CD8-positive, alpha-beta memory T cell (primary cell): ENCODE data around the gene AOPEP. TPM values are rescaled to one million over a fixed set of nuclear protein-coding genes. Genes with fewer than 3 reads are reported as not detected.
"Not testable (repeated sequence)": the region's sequence is repeated elsewhere in the genome, so short reads cannot be mapped to it uniquely, and the experiment has no call there.

Source experiments
- CTCF ChIA-PET: fragments of 350-600 bp; sonication (Branson Sonifier 250); formaldehyde crosslinking; loops from one replicate; lab custom pipeline; 2021; ENCODE audit warnings: antibody characterized with exemption; lab: Charles Lee
- POLR2A ChIA-PET: fragments of 350-600 bp; sonication (Branson Sonifier 250); formaldehyde crosslinking; loops from one replicate; lab custom pipeline; 2021; ENCODE audit warnings: antibody characterized with exemption; lab: Charles Lee
- DNase-seq, 5 donors: peaks; one replicate each; pipeline versions ENCODE4 v3.0.0 to v3.0.0-alpha.2; 2020 to 2022; ENCODE audit warnings: mixed read lengths in 1 of 5
- H3K27ac ChIP-seq: one replicate; pipeline ENCODE4 v1.7.0; 2013; ENCODE audit warnings: low read depth, mild to moderate bottlenecking, low read length, moderate library complexity
- H3K27me3 ChIP-seq: 2 replicates; pipeline ENCODE4 v1.7.0; 2013; ENCODE audit warnings: low read length, mild to moderate bottlenecking; ENCODE audit not compliant: insufficient read depth, poor library complexity, severe bottlenecking
- H3K36me3 ChIP-seq: 2 replicates; pipeline ENCODE4 v1.7.0; 2013; ENCODE audit warnings: mild to moderate bottlenecking, low read length, moderate library complexity; ENCODE audit not compliant: insufficient read depth
- H3K4me1 ChIP-seq: 2 replicates; pipeline ENCODE4 v1.7.0; 2013; ENCODE audit warnings: mild to moderate bottlenecking, low read length, moderate library complexity; ENCODE audit not compliant: insufficient read depth
- H3K4me3 ChIP-seq: 2 replicates; pipeline ENCODE4 v1.7.0; 2013; ENCODE audit warnings: mild to moderate bottlenecking, low read length
- H3K9me3 ChIP-seq: 2 replicates; pipeline ENCODE4 v1.7.0; 2013; ENCODE audit warnings: mild to moderate bottlenecking, low read length
- H3K27ac Mint-ChIP-seq, 8 donors: one replicate each; pipeline ENCODE4 v1.8.0; 2020 to 2021; ENCODE audit warnings: mixed read lengths in 8 of 8, mild to moderate bottlenecking in 6 of 8, inconsistent platforms in 3 of 8, moderate library complexity in 3 of 8
- H3K27me3 Mint-ChIP-seq, 2 donors: one replicate each; pipeline ENCODE4 v1.8.0; 2020 to 2021; ENCODE audit warnings: mixed read lengths in 2 of 2, mild to moderate bottlenecking in 1 of 2, moderate library complexity in 1 of 2
- H3K36me3 Mint-ChIP-seq, 3 donors: one replicate each; pipeline ENCODE4 v1.8.0; 2020 to 2021; ENCODE audit warnings: mixed read lengths in 3 of 3, inconsistent platforms in 1 of 3, mild to moderate bottlenecking in 1 of 3
- H3K4me1 Mint-ChIP-seq, 3 donors: one replicate each; pipeline ENCODE4 v1.8.0; 2020 to 2021; ENCODE audit warnings: mixed read lengths in 3 of 3, inconsistent platforms in 1 of 3, mild to moderate bottlenecking in 1 of 3
- H3K4me3 Mint-ChIP-seq, 7 donors: one replicate each; pipeline ENCODE4 v1.8.0; 2020 to 2021; ENCODE audit warnings: mixed read lengths in 7 of 7, mild to moderate bottlenecking in 6 of 7, moderate library complexity in 4 of 7, inconsistent platforms in 2 of 7
- H3K9me3 Mint-ChIP-seq, 5 donors: one replicate each; pipeline ENCODE4 v1.8.0; 2020 to 2022; ENCODE audit warnings: mixed read lengths in 5 of 5, mild to moderate bottlenecking in 3 of 5, moderate library complexity in 2 of 5, inconsistent platforms in 1 of 5
- polyA plus RNA-seq: library from polyadenylated mRNA; unstranded; fragments of 300-500 nt; fragmentation: Illumina TruSeq; gene quantifications from one replicate; pipeline ENCODE4 v1.2.3, GENCODE V29; 2021
- total RNA-seq, 2 experiments: library from RNA; stranded (reverse); gene quantifications; one replicate each; pipeline ENCODE4 v1.2.3, GENCODE V29; 2021

The AOPEP gene
- total and polyA plus RNA-seq, 3 experiments from 2014 or later = 4.2 to 7.1 (median 6.9) TPM

GRCh38 chr9:94826644-94827410 is 100.3 kb downstream of the AOPEP start:
- CTCF ChIA-PET = no interaction called here
- no peak for DNase-seq
- Mint-ChIP-seq H3K27me3 (no peaks in the 10 kb centered on the region), H3K4me3 (no peak overlapping the region), H3K36me3 (peaks cover 13 to 17% (median 15%) of the 10 kb centered on the region in 3 donors), H3K27ac (peak overlapping the region in 2 of 8 donors; percentile 20 to 77), H3K4me1 (peaks cover 0 to 3% (median 0%) of the 10 kb centered on the region in 3 donors), H3K9me3 (no peaks in the 10 kb centered on the region)
- no peaks in the 10 kb centered on the region for H3K9me3 ChIP-seq
- no peak overlapping the region for H3K4me3 ChIP-seq
- H3K27ac ChIP-seq = no peak overlapping the region
- H3K4me1 ChIP-seq = no peaks in the 10 kb centered on the region
- POLR2A ChIA-PET = no interaction called here
- no peaks in the 10 kb centered on the region for H3K36me3 ChIP-seq
- no peaks in the 10 kb centered on the region for H3K27me3 ChIP-seq

- peaks cover 13 to 18% (median 17%) of the 10 kb centered on the region in 3 donors for H3K36me3 Mint-ChIP-seq
- no peak overlapping the region for H3K4me3 Mint-ChIP-seq
- CTCF ChIA-PET = no interaction called here
- Histone ChIP-seq H3K4me1 (no peaks in the 10 kb centered on the region), H3K4me3 (no peak overlapping the region), H3K9me3 (no peaks in the 10 kb centered on the region), H3K27me3 (no peaks in the 10 kb centered on the region), H3K27ac (no peak overlapping the region), H3K36me3 (no peaks in the 10 kb centered on the region)
- no peaks in the 10 kb centered on the region for H3K27me3 Mint-ChIP-seq
- no peak overlapping the region for H3K27ac Mint-ChIP-seq
- no peaks in the 10 kb centered on the region for H3K9me3 Mint-ChIP-seq
- DNase-seq = no peak
- POLR2A ChIA-PET = no interaction called here
- H3K4me1 Mint-ChIP-seq = peaks cover 0 to 3% (median 0%) of the 10 kb centered on the region in 3 donors
Measured at GRCh38 chr9:94827584-94828304, 101.2 kb downstream of the AOPEP start.

DNA sequence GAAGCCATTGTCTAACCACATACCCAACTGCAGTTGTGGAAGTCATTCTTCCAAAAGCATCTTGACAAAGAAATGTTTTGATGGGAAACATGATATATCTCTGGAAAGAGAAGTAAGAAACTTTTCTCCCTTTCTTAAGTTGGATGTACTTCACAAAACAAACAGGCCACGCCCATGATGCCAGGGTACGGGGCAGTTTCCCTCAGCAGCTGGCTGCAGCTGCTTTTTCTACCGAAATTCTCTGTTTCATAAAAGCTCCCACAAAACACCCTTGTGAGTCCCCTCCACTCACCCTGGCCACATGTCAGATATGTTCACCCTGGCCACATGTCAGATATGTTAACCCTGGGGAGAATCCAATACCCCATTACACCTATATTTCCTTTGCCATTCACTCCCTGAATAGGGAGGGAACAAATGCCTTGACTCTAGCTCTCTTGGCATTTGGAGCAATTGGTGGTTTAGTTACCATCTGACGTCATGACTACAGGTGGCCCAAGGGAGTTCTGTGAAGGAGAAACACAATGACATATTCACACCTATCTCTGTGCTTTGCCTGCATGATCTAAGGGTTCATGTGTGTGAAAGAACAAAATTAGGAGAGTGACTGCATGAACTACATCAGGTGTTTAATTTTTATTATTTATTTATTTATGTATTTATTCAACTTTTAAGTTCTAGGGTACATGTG is 103.0 kb downstream of the AOPEP start:
- CTCF ChIA-PET = no interaction called here
- Mint-ChIP-seq H3K27me3 (no peaks in the 10 kb centered on the region), H3K36me3 (peaks cover 13 to 16% (median 13%) of the 10 kb centered on the region in 3 donors)

GRCh38 chr9:94830071-94830604 is 103.6 kb downstream of the AOPEP start:
- POLR2A ChIA-PET, H3K27ac ChIP-seq, H3K4me1 ChIP-seq, DNase-seq, H3K9me3 Mint-ChIP-seq, CTCF ChIA-PET, H3K4me3 Mint-ChIP-seq, H3K4me3 ChIP-seq, H3K36me3 ChIP-seq, H3K9me3 ChIP-seq, H3K4me1 Mint-ChIP-seq, H3K27ac Mint-ChIP-seq, H3K27me3 Mint-ChIP-seq, H3K27me3 ChIP-seq: not testable (repeated sequence)
- peaks cover 13 to 16% (median 13%) of the 10 kb centered on the region in 3 donors for H3K36me3 Mint-ChIP-seq

More for the DNA sequence above, 103.0 kb downstream of the AOPEP start:
- Histone ChIP-seq H3K27me3 (no peaks in the 10 kb centered on the region), H3K36me3 (no peaks in the 10 kb centered on the region), H3K4me3 (no peak overlapping the region), H3K27ac (no peak overlapping the region), H3K9me3 (no peaks in the 10 kb centered on the region), H3K4me1 (no peaks in the 10 kb centered on the region)
- H3K9me3 Mint-ChIP-seq = no peaks in the 10 kb centered on the region
- POLR2A ChIA-PET = no interaction called here
- no peak overlapping the region for H3K27ac Mint-ChIP-seq
- no peak overlapping the region for H3K4me3 Mint-ChIP-seq
- no peak for DNase-seq
- no peaks in the 10 kb centered on the region for H3K4me1 Mint-ChIP-seq

DNA sequence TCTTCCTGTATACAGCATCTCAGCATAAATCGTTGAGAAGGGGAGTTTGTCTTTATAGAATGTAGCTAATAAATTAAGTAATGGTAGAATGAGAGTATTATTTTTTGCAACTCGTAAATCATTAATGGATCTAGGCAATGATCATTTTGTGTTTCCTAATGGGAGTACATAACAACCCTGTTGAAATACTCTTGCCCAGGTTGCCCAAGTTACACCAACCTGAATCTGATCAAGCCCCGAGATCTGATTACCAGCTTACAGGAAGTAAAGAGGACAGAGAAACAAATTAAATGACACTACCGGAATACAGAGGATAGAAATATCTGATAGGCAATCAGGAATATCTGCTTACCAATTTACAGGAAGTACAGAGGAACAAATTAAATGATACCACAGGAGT is 107.3 kb downstream of the AOPEP start:
- Mint-ChIP-seq H3K4me3 (no peak overlapping the region), H3K27ac (no peak overlapping the region), H3K27me3 (no peaks in the 10 kb centered on the region), H3K36me3 (peaks cover 4 to 20% (median 10%) of the 10 kb centered on the region in 3 donors), H3K9me3 (peaks cover 0 to 3% (median 0%) of the 10 kb centered on the region in 5 donors), H3K4me1 (no peaks in the 10 kb centered on the region)
- no peak overlapping the region for H3K27ac ChIP-seq
- no peak for DNase-seq
- no peaks in the 10 kb centered on the region for H3K9me3 ChIP-seq
- CTCF ChIA-PET = no interaction called here
- no peaks in the 10 kb centered on the region for H3K27me3 ChIP-seq
- no peaks in the 10 kb centered on the region for H3K36me3 ChIP-seq
- no peak overlapping the region for H3K4me3 ChIP-seq
- POLR2A ChIA-PET = no interaction called here
- H3K4me1 ChIP-seq = no peaks in the 10 kb centered on the region

- DNase-seq = no peak
- H3K27ac ChIP-seq = no peak overlapping the region
- ChIA-PET POLR2A (no interaction called here), CTCF (no interaction called here)
- H3K4me3 Mint-ChIP-seq = no peak overlapping the region
- peaks cover 4 to 19% (median 4%) of the 10 kb centered on the region in 3 donors for H3K4me1 Mint-ChIP-seq
- H3K4me3 ChIP-seq = no peak overlapping the region
- no peaks in the 10 kb centered on the region for H3K9me3 ChIP-seq
- no peaks in the 10 kb centered on the region for H3K36me3 ChIP-seq
- no peaks in the 10 kb centered on the region for H3K27me3 Mint-ChIP-seq
- no peak overlapping the region for H3K27ac Mint-ChIP-seq
- H3K36me3 Mint-ChIP-seq = peaks cover 3 to 28% (median 4%) of the 10 kb centered on the region in 3 donors
- no peaks in the 10 kb centered on the region for H3K4me1 ChIP-seq
- H3K9me3 Mint-ChIP-seq = peaks cover 0 to 12% (median 9%) of the 10 kb centered on the region in 5 donors
- no peaks in the 10 kb centered on the region for H3K27me3 ChIP-seq
Measured at GRCh38 chr9:94837404-94837803, 110.9 kb downstream of the AOPEP start.

DNA sequence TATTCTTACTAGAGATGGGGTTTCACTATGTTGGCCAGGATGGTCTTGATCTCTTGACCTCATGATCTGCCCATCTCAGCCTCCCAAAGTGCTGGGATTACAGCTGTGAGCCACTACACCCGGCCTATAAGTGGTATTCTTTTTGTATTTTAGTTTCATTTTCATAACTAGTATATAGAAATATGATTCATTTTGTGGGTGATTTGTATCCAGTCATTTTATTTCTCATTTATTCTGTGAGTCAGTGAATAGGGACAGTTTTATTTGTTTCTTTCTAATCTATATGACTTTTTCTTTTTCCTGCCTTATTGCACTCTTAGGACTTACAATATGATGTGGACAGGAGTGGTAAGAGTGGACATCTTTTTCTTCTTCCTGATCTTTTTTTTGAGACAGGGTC is 112.9 kb downstream of the AOPEP start:
- H3K4me3 ChIP-seq = no peak overlapping the region
- peak overlapping the region in 2 of 8 donors; percentile 12 to 41 for H3K27ac Mint-ChIP-seq
- no peaks in the 10 kb centered on the region for H3K27me3 ChIP-seq
- peaks cover 0 to 12% (median 9%) of the 10 kb centered on the region in 5 donors for H3K9me3 Mint-ChIP-seq
- no peak overlapping the region for H3K4me3 Mint-ChIP-seq
- no peak for DNase-seq
- no peak overlapping the region for H3K27ac ChIP-seq
- H3K36me3 ChIP-seq = no peaks in the 10 kb centered on the region
- H3K9me3 ChIP-seq = no peaks in the 10 kb centered on the region
- POLR2A ChIA-PET = no interaction called here
- no peaks in the 10 kb centered on the region for H3K27me3 Mint-ChIP-seq
- H3K4me1 ChIP-seq = no peaks in the 10 kb centered on the region
- CTCF ChIA-PET = no interaction called here
- peaks cover 1 to 28% (median 3%) of the 10 kb centered on the region in 3 donors for H3K36me3 Mint-ChIP-seq
- H3K4me1 Mint-ChIP-seq = peaks cover 10 to 33% (median 11%) of the 10 kb centered on the region in 3 donors
